PC-3 (cell line): ENCODE results near the gene FUBP3. TPM values are rescaled to one million over a fixed set of nuclear protein-coding genes. Genes with fewer than 3 reads are reported as not detected.
"Not testable (repeated sequence)": the region's sequence is repeated elsewhere in the genome, so short reads cannot be mapped to it uniquely, and the experiment has no call there.

Experiments used
- ATAC-seq: fragments of 200-7000 bp; cut with Tn5 transposase; 2 replicates; pipeline ENCODE4 v1.9.1; 2020; ENCODE audit warnings: mild to moderate bottlenecking, moderate library complexity
- BruUV-seq: library from RNA; stranded (reverse); fragments of 400-500 nt; replicated peaks from 2 replicates; lab custom pipeline; 2021; lab: Mats Ljungman, UMichigan
- CTCF ChIA-PET: fragments of 300-600 bp; sonication (Branson Sonifier 250); formaldehyde crosslinking; loops from one replicate; lab custom pipeline; 2022; ENCODE audit warnings: antibody characterized with exemption; lab: Charles Lee
- POLR2A ChIA-PET: fragments of 300-600 bp; sonication (Branson Sonifier 250); formaldehyde crosslinking; loops from one replicate; lab custom pipeline; 2022; ENCODE audit warnings: antibody characterized with exemption; ENCODE audit not compliant: unreplicated experiment; lab: Charles Lee
- DNase-seq: peaks from one replicate; pipeline ENCODE4 v3.0.0-alpha.2; 2015
- H2AFZ ChIP-seq: fragments of 300-600 bp; sonication (generic); 2 replicates; pipeline ENCODE4 v1.6.0; 2016; ENCODE audit warnings: antibody characterized with exemption, low read length
- H3F3A ChIP-seq: fragments of 300-600 bp; sonication (generic); one replicate; pipeline ENCODE4 v1.6.0; 2017; ENCODE audit warnings: antibody characterized with exemption, low read length, control low read depth, mild to moderate bottlenecking; ENCODE audit not compliant: unreplicated experiment
- H3K27ac ChIP-seq: fragments of 300-600 bp; sonication (generic); 2 replicates; pipeline ENCODE4 v1.5.1; 2016; ENCODE audit warnings: mild to moderate bottlenecking, low read length
- H3K27me3 ChIP-seq: fragments of 300-600 bp; sonication (generic); 2 replicates; pipeline ENCODE4 v1.6.1; 2016; ENCODE audit warnings: low read length, mixed read lengths
- H3K36me3 ChIP-seq: fragments of 300-600 bp; sonication (generic); 2 replicates; pipeline ENCODE4 v1.6.1; 2016; ENCODE audit warnings: low read depth, mixed run types, low read length, mixed read lengths
- H3K4me1 ChIP-seq: fragments of 300-600 bp; sonication (generic); 2 replicates; pipeline ENCODE4 v1.5.1; 2016; ENCODE audit warnings: low read length; ENCODE audit not compliant: insufficient read depth
- H3K4me2 ChIP-seq: fragments of 300-600 bp; sonication (generic); 2 replicates; pipeline ENCODE4 v1.6.0; 2016; ENCODE audit warnings: low read length
- H3K4me3 ChIP-seq: fragments of 300-600 bp; sonication (generic); 2 replicates; pipeline ENCODE4 v1.5.1; 2016; ENCODE audit warnings: mild to moderate bottlenecking, low read length, mixed read lengths
- H3K79me2 ChIP-seq: fragments of 300-600 bp; sonication (generic); 2 replicates; pipeline ENCODE4 v1.6.1; 2017; ENCODE audit warnings: low read length, mixed read lengths
- H3K9ac ChIP-seq: fragments of 300-600 bp; sonication (generic); 2 replicates; pipeline ENCODE4 v1.6.0; 2016; ENCODE audit warnings: mild to moderate bottlenecking, low read length
- H3K9me2 ChIP-seq: fragments of 300-600 bp; sonication (generic); replicated peaks from 2 replicates; pipeline ENCODE4 v1.6.1; 2016; ENCODE audit warnings: mixed run types, low read length, mixed read lengths
- H3K9me3 ChIP-seq: fragments of 300-600 bp; sonication (generic); 2 replicates; pipeline ENCODE4 v1.6.1; 2016; ENCODE audit warnings: low read length, mixed read lengths
- H4K20me1 ChIP-seq: fragments of 300-600 bp; sonication (generic); 2 replicates; pipeline ENCODE4 v1.6.1; 2016; ENCODE audit warnings: low read length, mixed read lengths
- CTCF ChIP-seq: fragments of 300-600 bp; sonication (generic); conservative IDR thresholded peaks from 2 replicates; pipeline ENCODE4 v1.5.1; 2017; ENCODE audit warnings: antibody characterized with exemption, low read depth, mild to moderate bottlenecking, low read length
- EZH2 ChIP-seq: fragments of 300-600 bp; sonication (generic); IDR thresholded peaks from one replicate; pipeline ENCODE4 v1.6.1; 2017; ENCODE audit warnings: antibody characterized with exemption, mild to moderate bottlenecking, low read length; ENCODE audit not compliant: unreplicated experiment
- EZH2phosphoT487 ChIP-seq: fragments of 300-600 bp; sonication (generic); IDR thresholded peaks from 2 replicates; pipeline ENCODE4 v1.6.1; 2018; ENCODE audit warnings: mild to moderate bottlenecking, antibody characterized with exemption, low read length, borderline replicate concordance
- intact Hi-C: fragments of 100-400 bp; cut with micrococcal nuclease; formaldehyde crosslinking; loops from 2 replicates; pipeline ENCODE4 v1.9.0; 2023
- total RNA-seq: library from RNA; depleted of rRNA; stranded (reverse); fragments of >200 nt; gene quantifications from 2 replicates; pipeline ENCODE4 v1.2.3, GENCODE V29; 2014

Gene FUBP3
- total RNA-seq, 1 experiment from 2014 or later = 53.7 TPM

GRCh38 chr9:130556396-130557076 lies 22.8 kb upstream of the FUBP3 start:
- Histone ChIP-seq H2AFZ (peak overlapping the region; percentile 37; the same call in 1 of the 2 replicates), H3K9me3 (no peaks in the 10 kb centered on the region), H3K4me3 (no peak overlapping the region), H4K20me1 (no peaks in the 10 kb centered on the region), H3K27me3 (no peaks in the 10 kb centered on the region), H3K4me1 (peaks cover 7% of the 10 kb centered on the region; the same call in 1 of the 2 replicates), H3K9ac (no peak overlapping the region), H3K9me2 (no peaks in the 10 kb centered on the region), H3K4me2 (peak overlapping the region; percentile 32), H3K27ac (no peak overlapping the region), H3K79me2 (no peaks in the 10 kb centered on the region), H3F3A (no peaks in the 10 kb centered on the region), H3K36me3 (no peaks in the 10 kb centered on the region)
- CTCF ChIA-PET = no interaction called here
- intact Hi-C loops = no loop called here
- TF ChIP-seq EZH2 = no peak
- TF ChIP-seq EZH2phosphoT487 = no peak
- TF ChIP-seq CTCF = no peak
- DNase-seq (no peak), ATAC-seq (no peak)
- BruUV-seq = no TSS peak
- POLR2A ChIA-PET = no interaction called here

DNA sequence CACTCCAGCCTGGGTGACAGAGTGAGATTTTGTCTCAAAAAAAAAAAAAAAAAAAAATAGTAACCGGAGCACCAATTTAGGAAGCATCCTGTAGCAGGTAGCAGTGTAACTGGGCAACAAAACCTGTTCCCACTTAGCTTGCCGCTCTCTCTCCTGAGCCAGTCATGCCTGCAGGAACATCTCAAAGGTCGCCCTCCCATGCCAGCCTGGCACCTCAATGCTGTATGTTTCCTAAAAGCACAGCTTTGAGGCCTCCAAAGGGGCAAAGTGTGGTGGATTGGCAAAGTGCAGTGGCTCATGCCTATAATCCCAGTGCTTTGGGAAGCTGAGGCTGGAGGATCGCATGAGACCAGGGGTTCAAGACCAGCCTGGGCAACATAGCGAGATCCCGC lies 22.3 kb upstream of the FUBP3 start:
- DNase-seq (no peak), ATAC-seq (no peak)
- Histone ChIP-seq H2AFZ (no peak overlapping the region), H3K4me2 (no peak overlapping the region), H4K20me1 (no peaks in the 10 kb centered on the region), H3K4me1 (peaks cover 7% of the 10 kb centered on the region; the same call in 1 of the 2 replicates), H3K9me2 (no peaks in the 10 kb centered on the region), H3F3A (no peaks in the 10 kb centered on the region), H3K27me3 (no peaks in the 10 kb centered on the region), H3K4me3 (no peak overlapping the region), H3K36me3 (no peaks in the 10 kb centered on the region), H3K27ac (no peak overlapping the region), H3K9ac (no peak overlapping the region), H3K9me3 (no peaks in the 10 kb centered on the region), H3K79me2 (no peaks in the 10 kb centered on the region)
- TF ChIP-seq CTCF (no peak), EZH2 (no peak), EZH2phosphoT487 (no peak)
- POLR2A ChIA-PET = no interaction called here
- intact Hi-C loops = no loop called here
- no TSS peak for BruUV-seq
- CTCF ChIA-PET = no interaction called here

GRCh38 chr9:130561056-130561455 lies 18.3 kb upstream of the FUBP3 start:
- H4K20me1 ChIP-seq = no peaks in the 10 kb centered on the region
- no peak for DNase-seq
- H3K9me2 ChIP-seq = no peaks in the 10 kb centered on the region
- no peaks in the 10 kb centered on the region for H3K27me3 ChIP-seq
- no TSS peak for BruUV-seq
- no peak overlapping the region for H3K9ac ChIP-seq
- H3K4me1 ChIP-seq = peaks cover 3% of the 10 kb centered on the region; the same call in 1 of the 2 replicates
- H3K36me3 ChIP-seq = no peaks in the 10 kb centered on the region
- H3K4me2 ChIP-seq = no peak overlapping the region
- H3K9me3 ChIP-seq = no peaks in the 10 kb centered on the region
- intact Hi-C loops = no loop called here
- TF ChIP-seq CTCF = no peak
- no peak for TF ChIP-seq EZH2phosphoT487
- TF ChIP-seq EZH2 = no peak
- ChIA-PET CTCF (no interaction called here), POLR2A (no interaction called here)
- ATAC-seq = no peak
- H3K79me2 ChIP-seq = no peaks in the 10 kb centered on the region
- no peak overlapping the region for H2AFZ ChIP-seq
- H3K4me3 ChIP-seq = no peak overlapping the region
- H3K27ac ChIP-seq = no peak overlapping the region
- H3F3A ChIP-seq = no peaks in the 10 kb centered on the region

- H3K27ac ChIP-seq, H3K9ac ChIP-seq, BruUV-seq, H3K4me2 ChIP-seq, H3K27me3 ChIP-seq, intact Hi-C loops, CTCF ChIA-PET, ATAC-seq, H3K9me2 ChIP-seq, H3K4me1 ChIP-seq, POLR2A ChIA-PET, H3K79me2 ChIP-seq, H3K36me3 ChIP-seq, H2AFZ ChIP-seq, H3K4me3 ChIP-seq, H3K9me3 ChIP-seq, H4K20me1 ChIP-seq, DNase-seq, H3F3A ChIP-seq: not testable (repeated sequence)
These were observed 16.9 kb upstream of the FUBP3 start for GRCh38 chr9:130562525-130562924.
